Gastrocnemius medialis (tissue), 4 donors: ENCODE results near the gene DYNC2H1. TPM values are rescaled to one million over a fixed set of nuclear protein-coding genes. Genes with fewer than 3 reads are reported as not detected.

Experiments used
- ATAC-seq, 2 donors: fragments of 150-250 bp; one replicate each; pipeline ENCODE4 v1.9.1; 2016
- DNase-seq, 2 donors: peaks; one replicate each; pipeline ENCODE4 v3.0.0-alpha.2; 2019
- H3K27ac ChIP-seq, 4 donors: fragments of 200-600 bp; sonication (generic); 1 replicate in 1 of 4; 2 replicates in 3 of 4; pipeline ENCODE4 v1.5.1; 2016 to 2018; ENCODE audit warnings: mild to moderate bottlenecking in 2 of 4, moderate library complexity in 1 of 4
- H3K27me3 ChIP-seq, 3 donors: fragments of 200-600 bp; sonication (generic) in 2 of 3; 1 replicate in 1 of 3; 2 replicates in 2 of 3; pipeline versions ENCODE4 v1.5.1 to v1.6.0; 2016 to 2019; ENCODE audit warnings: mild to moderate bottlenecking in 1 of 3, moderate library complexity in 1 of 3
- H3K36me3 ChIP-seq, 2 donors: fragments of 200-600 bp; sonication (generic) in 1 of 2; one replicate each; pipeline ENCODE4 v1.5.1; 2017 to 2018
- H3K4me1 ChIP-seq, 2 donors: fragments of 200-600 bp; sonication (generic) in 1 of 2; one replicate each; pipeline ENCODE4 v1.5.1; 2016 to 2017; ENCODE audit warnings: mild to moderate bottlenecking in 2 of 2
- H3K4me3 ChIP-seq, 4 donors: fragments of 200-600 bp; sonication (generic) in 3 of 4; 1 replicate in 1 of 4; 2 replicates in 3 of 4; pipeline ENCODE4 v1.5.1; 2016 to 2019; ENCODE audit warnings: mild to moderate bottlenecking in 2 of 4
- H3K9me3 ChIP-seq, 3 donors: fragments of 200-600 bp; sonication (generic) in 2 of 3; 1 replicate in 1 of 3; 2 replicates in 2 of 3; pipeline ENCODE4 v1.5.1; 2016 to 2019
- POLR2A ChIP-seq, 2 donors: fragments of 450-650 bp; IDR thresholded peaks; one replicate each; pipeline ENCODE4 v1.6.1; 2017; ENCODE audit warnings: antibody characterized with exemption in 2 of 2, mild to moderate bottlenecking in 2 of 2, moderate library complexity in 2 of 2
- in situ Hi-C, 4 donors: fragments of 200-750 bp; cut with MboI; loops; one replicate each; pipeline versions ENCODE4 v1.15.0 to v1.8.0; 2017; ENCODE audit warnings: low sequenced_read_pairs in 4 of 4
- intact Hi-C: fragments of 100-400 bp; cut with DNase I; formaldehyde crosslinking; loops from one replicate; pipeline ENCODE4 v1.15.1; 2023; ENCODE audit warnings: low total_unique reads
- total RNA-seq, 4 donors: library from RNA; depleted of rRNA; stranded (reverse); fragments of >200 nt; gene quantifications; one replicate each; pipeline versions ENCODE4 v1.1.0 to v1.2.3, GENCODE V29; 2016
- TF ChIP-seq, protein P1 (sequence below), 5 experiments: fragments of 450-650 bp in 3 of 5; fragments of 200-600 bp in 2 of 5; sonication (generic) in 2 of 5; IDR thresholded peaks in 4 of 5; conservative IDR thresholded peaks in 1 of 5; 1 replicate in 4 of 5; 2 replicates in 1 of 5; pipeline ENCODE4 v1.5.1; 2016 to 2019; ENCODE audit warnings: antibody characterized with exemption in 5 of 5, mild to moderate bottlenecking in 3 of 5, moderate library complexity in 3 of 5

The DYNC2H1 gene
- total RNA-seq, 4 donors from 2014 or later, result 1.7 to 2.2 (median 1.9) TPM

GRCh38 chr11:103483996-103484395 lies 374.8 kb downstream of the DYNC2H1 start:
- no peaks in the 10 kb centered on the region for H3K4me1 ChIP-seq
- H3K27me3 ChIP-seq, result no peaks in the 10 kb centered on the region
- intact Hi-C loops (no loop called here), in situ Hi-C loops (no loop called here)
- H3K27ac ChIP-seq, result no peak overlapping the region
- no peak overlapping the region for H3K4me3 ChIP-seq
- no peaks in the 10 kb centered on the region for H3K9me3 ChIP-seq
- DNase-seq (no peak), ATAC-seq (no peak)
- no peaks in the 10 kb centered on the region for H3K36me3 ChIP-seq
- TF ChIP-seq, protein P1, sequence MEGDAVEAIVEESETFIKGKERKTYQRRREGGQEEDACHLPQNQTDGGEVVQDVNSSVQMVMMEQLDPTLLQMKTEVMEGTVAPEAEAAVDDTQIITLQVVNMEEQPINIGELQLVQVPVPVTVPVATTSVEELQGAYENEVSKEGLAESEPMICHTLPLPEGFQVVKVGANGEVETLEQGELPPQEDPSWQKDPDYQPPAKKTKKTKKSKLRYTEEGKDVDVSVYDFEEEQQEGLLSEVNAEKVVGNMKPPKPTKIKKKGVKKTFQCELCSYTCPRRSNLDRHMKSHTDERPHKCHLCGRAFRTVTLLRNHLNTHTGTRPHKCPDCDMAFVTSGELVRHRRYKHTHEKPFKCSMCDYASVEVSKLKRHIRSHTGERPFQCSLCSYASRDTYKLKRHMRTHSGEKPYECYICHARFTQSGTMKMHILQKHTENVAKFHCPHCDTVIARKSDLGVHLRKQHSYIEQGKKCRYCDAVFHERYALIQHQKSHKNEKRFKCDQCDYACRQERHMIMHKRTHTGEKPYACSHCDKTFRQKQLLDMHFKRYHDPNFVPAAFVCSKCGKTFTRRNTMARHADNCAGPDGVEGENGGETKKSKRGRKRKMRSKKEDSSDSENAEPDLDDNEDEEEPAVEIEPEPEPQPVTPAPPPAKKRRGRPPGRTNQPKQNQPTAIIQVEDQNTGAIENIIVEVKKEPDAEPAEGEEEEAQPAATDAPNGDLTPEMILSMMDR (IDR thresholded peaks at IDR 0.05 in 4 of 5, conservative IDR thresholded peaks at IDR 0.05 in 1 of 5), result no peak
- TF ChIP-seq POLR2A (IDR thresholded peaks at IDR 0.05), result no peak

- Histone ChIP-seq H3K27ac (no peak overlapping the region), H3K27me3 (no peaks in the 10 kb centered on the region), H3K9me3 (no peaks in the 10 kb centered on the region), H3K4me3 (no peak overlapping the region), H3K4me1 (no peaks in the 10 kb centered on the region), H3K36me3 (no peaks in the 10 kb centered on the region)
- TF ChIP-seq, protein P1 (IDR thresholded peaks at IDR 0.05 in 4 of 5, conservative IDR thresholded peaks at IDR 0.05 in 1 of 5), result no peak
- TF ChIP-seq POLR2A (IDR thresholded peaks at IDR 0.05), result no peak
- in situ Hi-C loops (no loop called here), intact Hi-C loops (no loop called here)
- ATAC-seq (no peak), DNase-seq (no peak)
These were observed 375.3 kb downstream of the DYNC2H1 start for GRCh38 chr11:103484545-103484944.

GRCh38 chr11:103486604-103487003 lies 377.4 kb downstream of the DYNC2H1 start:
- no peaks in the 10 kb centered on the region for H3K27me3 ChIP-seq
- in situ Hi-C loops, result no loop called here
- no peaks in the 10 kb centered on the region for H3K4me1 ChIP-seq
- H3K4me3 ChIP-seq, result no peak overlapping the region
- ATAC-seq, result no peak
- no peak for DNase-seq
- no peaks in the 10 kb centered on the region for H3K36me3 ChIP-seq
- no peaks in the 10 kb centered on the region for H3K9me3 ChIP-seq
- H3K27ac ChIP-seq, result no peak overlapping the region
- intact Hi-C loops, result no loop called here
- no peak for TF ChIP-seq POLR2A (IDR thresholded peaks at IDR 0.05)
- TF ChIP-seq, protein P1 (IDR thresholded peaks at IDR 0.05 in 4 of 5, conservative IDR thresholded peaks at IDR 0.05 in 1 of 5), result no peak

- intact Hi-C loops, result no loop called here
- Histone ChIP-seq H3K4me1 (no peaks in the 10 kb centered on the region), H3K9me3 (no peaks in the 10 kb centered on the region), H3K4me3 (no peak overlapping the region), H3K27me3 (no peaks in the 10 kb centered on the region), H3K27ac (no peak overlapping the region), H3K36me3 (no peaks in the 10 kb centered on the region)
- no peak for DNase-seq
- in situ Hi-C loops, result no loop called here
- TF ChIP-seq, protein P1 (IDR thresholded peaks at IDR 0.05 in 4 of 5, conservative IDR thresholded peaks at IDR 0.05 in 1 of 5), result no peak
- TF ChIP-seq POLR2A (IDR thresholded peaks at IDR 0.05), result no peak
- ATAC-seq, result no peak
These were observed 377.9 kb downstream of the DYNC2H1 start for GRCh38 chr11:103487113-103487512.

DNA sequence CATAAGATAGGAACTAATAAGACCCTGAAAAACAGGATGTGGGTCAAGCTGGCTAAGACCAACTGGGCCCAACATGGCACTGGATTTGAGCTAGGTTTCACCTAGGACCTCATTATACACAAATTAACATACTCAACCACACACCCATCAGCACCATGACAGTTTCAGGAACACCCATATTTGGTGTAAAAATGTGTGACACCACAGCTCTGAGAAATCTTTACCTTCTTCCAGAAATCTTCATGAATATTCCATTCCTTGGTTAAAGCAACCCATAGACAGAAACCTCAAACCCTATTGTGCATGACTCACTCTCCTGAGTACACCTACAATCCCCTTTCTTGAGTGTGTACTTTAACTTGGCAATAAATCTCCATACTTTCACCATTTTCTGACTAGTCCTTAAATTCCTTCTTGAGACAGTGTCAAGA lies 378.8 kb downstream of the DYNC2H1 start:
- in situ Hi-C loops, result no loop called here
- no peaks in the 10 kb centered on the region for H3K9me3 ChIP-seq
- H3K4me3 ChIP-seq, result no peak overlapping the region
- DNase-seq, result no peak
- no peaks in the 10 kb centered on the region for H3K4me1 ChIP-seq
- intact Hi-C loops, result no loop called here
- TF ChIP-seq, protein P1 (IDR thresholded peaks at IDR 0.05 in 4 of 5, conservative IDR thresholded peaks at IDR 0.05 in 1 of 5), result no peak
- TF ChIP-seq POLR2A (IDR thresholded peaks at IDR 0.05), result no peak
- no peaks in the 10 kb centered on the region for H3K27me3 ChIP-seq
- H3K27ac ChIP-seq, result no peak overlapping the region
- ATAC-seq, result no peak
- H3K36me3 ChIP-seq, result no peaks in the 10 kb centered on the region
